Measurements from ENCODE around the gene SH3PXD2B.

Gene SH3PXD2B

GRCh38 chr5:172420235-172420939, 33.9 kb downstream of the SH3PXD2B start:
- Histone ChIP-seq H3K4me3 (ENCODE audit: low read depth in 1 of 2, low read length in 2 of 2) (peak overlapping the region; percentile 36 to 53), H3K9me3 (ENCODE audit: control insufficient read depth in 1 of 2, low read length in 2 of 2) (no peaks in the 10 kb centered on the region), H3K9ac (ENCODE audit: low read depth in 1 of 2, low read length in 2 of 2) (peak overlapping the region in 1 of 2 donors; percentile 16), H3K27ac (ENCODE audit: low read depth, low read length) (peak overlapping the region; percentile 28), H3K4me1 (ENCODE audit: control insufficient read depth in 1 of 2, insufficient read depth in 2 of 2, low read length in 2 of 2) (peaks cover 29 to 31% of the 10 kb centered on the region in 2 donors), H3K36me3 (ENCODE audit: control insufficient read depth in 1 of 2, insufficient read depth in 2 of 2, low read length in 2 of 2) (no peaks in the 10 kb centered on the region), H3K27me3 (ENCODE audit: control insufficient read depth in 1 of 2, insufficient read depth in 2 of 2, low read length in 2 of 2) (no peaks in the 10 kb centered on the region)

GRCh38 chr5:172418862-172419814, 35.2 kb downstream of the SH3PXD2B start:
- no peaks in the 10 kb centered on the region for H3K27me3 ChIP-seq (ENCODE audit: control insufficient read depth in 1 of 2, insufficient read depth in 2 of 2, low read length in 2 of 2)
- H3K27ac ChIP-seq (ENCODE audit: low read depth, low read length) = peak overlapping the region; percentile 46
- peaks cover 35 to 39% of the 10 kb centered on the region in 2 donors for H3K4me1 ChIP-seq (ENCODE audit: control insufficient read depth in 1 of 2, insufficient read depth in 2 of 2, low read length in 2 of 2)
- H3K9me3 ChIP-seq (ENCODE audit: control insufficient read depth in 1 of 2, low read length in 2 of 2) = no peaks in the 10 kb centered on the region
- H3K4me3 ChIP-seq (ENCODE audit: low read depth in 1 of 2, low read length in 2 of 2) = no peak overlapping the region
- H3K36me3 ChIP-seq (ENCODE audit: control insufficient read depth in 1 of 2, insufficient read depth in 2 of 2, low read length in 2 of 2) = no peaks in the 10 kb centered on the region
- peak overlapping the region in 1 of 2 donors; percentile 16 for H3K9ac ChIP-seq (ENCODE audit: low read depth in 1 of 2, low read length in 2 of 2)

- H3K27me3 ChIP-seq (ENCODE audit: control insufficient read depth in 1 of 2, insufficient read depth in 2 of 2, low read length in 2 of 2) = no peaks in the 10 kb centered on the region
- H3K4me1 ChIP-seq (ENCODE audit: control insufficient read depth in 1 of 2, insufficient read depth in 2 of 2, low read length in 2 of 2) = peaks cover 35 to 39% of the 10 kb centered on the region in 2 donors
- H3K36me3 ChIP-seq (ENCODE audit: control insufficient read depth in 1 of 2, insufficient read depth in 2 of 2, low read length in 2 of 2) = no peaks in the 10 kb centered on the region
- no peak overlapping the region for H3K4me3 ChIP-seq (ENCODE audit: low read depth in 1 of 2, low read length in 2 of 2)
- H3K9ac ChIP-seq (ENCODE audit: low read depth in 1 of 2, low read length in 2 of 2) = peak overlapping the region in 1 of 2 donors; percentile 16
- peak overlapping the region; percentile 39 for H3K27ac ChIP-seq (ENCODE audit: low read depth, low read length)
- H3K9me3 ChIP-seq (ENCODE audit: control insufficient read depth in 1 of 2, low read length in 2 of 2) = no peaks in the 10 kb centered on the region
Measured at GRCh38 chr5:172417983-172418630, 36.2 kb downstream of the SH3PXD2B start.

- H3K4me3 ChIP-seq (ENCODE audit: low read depth in 1 of 2, low read length in 2 of 2) = no peak overlapping the region
- H3K27me3 ChIP-seq (ENCODE audit: control insufficient read depth in 1 of 2, insufficient read depth in 2 of 2, low read length in 2 of 2) = no peaks in the 10 kb centered on the region
- H3K36me3 ChIP-seq (ENCODE audit: control insufficient read depth in 1 of 2, insufficient read depth in 2 of 2, low read length in 2 of 2) = no peaks in the 10 kb centered on the region
- no peak overlapping the region for H3K27ac ChIP-seq (ENCODE audit: low read depth, low read length)
- H3K9me3 ChIP-seq (ENCODE audit: control insufficient read depth in 1 of 2, low read length in 2 of 2) = no peaks in the 10 kb centered on the region
- H3K9ac ChIP-seq (ENCODE audit: low read depth in 1 of 2, low read length in 2 of 2) = no peak overlapping the region
- H3K4me1 ChIP-seq (ENCODE audit: control insufficient read depth in 1 of 2, insufficient read depth in 2 of 2, low read length in 2 of 2) = peaks cover 35 to 39% of the 10 kb centered on the region in 2 donors
Measured at GRCh38 chr5:172417130-172417841, 37.0 kb downstream of the SH3PXD2B start.

GRCh38 chr5:172415362-172416275, 38.7 kb downstream of the SH3PXD2B start:
- Histone ChIP-seq H3K9ac (ENCODE audit: low read depth in 1 of 2, low read length in 2 of 2) (no peak overlapping the region), H3K36me3 (ENCODE audit: control insufficient read depth in 1 of 2, insufficient read depth in 2 of 2, low read length in 2 of 2) (no peaks in the 10 kb centered on the region), H3K27me3 (ENCODE audit: control insufficient read depth in 1 of 2, insufficient read depth in 2 of 2, low read length in 2 of 2) (no peaks in the 10 kb centered on the region), H3K9me3 (ENCODE audit: control insufficient read depth in 1 of 2, low read length in 2 of 2) (no peaks in the 10 kb centered on the region), H3K27ac (ENCODE audit: low read depth, low read length) (no peak overlapping the region), H3K4me1 (ENCODE audit: control insufficient read depth in 1 of 2, insufficient read depth in 2 of 2, low read length in 2 of 2) (peaks cover 29 to 35% of the 10 kb centered on the region in 2 donors), H3K4me3 (ENCODE audit: low read depth in 1 of 2, low read length in 2 of 2) (no peak overlapping the region)

- Histone ChIP-seq H3K27me3 (ENCODE audit: control insufficient read depth in 1 of 2, insufficient read depth in 2 of 2, low read length in 2 of 2) (no peaks in the 10 kb centered on the region), H3K27ac (ENCODE audit: low read depth, low read length) (no peak overlapping the region), H3K36me3 (ENCODE audit: control insufficient read depth in 1 of 2, insufficient read depth in 2 of 2, low read length in 2 of 2) (no peaks in the 10 kb centered on the region), H3K4me3 (ENCODE audit: low read depth in 1 of 2, low read length in 2 of 2) (no peak overlapping the region), H3K9ac (ENCODE audit: low read depth in 1 of 2, low read length in 2 of 2) (no peak overlapping the region), H3K4me1 (ENCODE audit: control insufficient read depth in 1 of 2, insufficient read depth in 2 of 2, low read length in 2 of 2) (peaks cover 20 to 27% of the 10 kb centered on the region in 2 donors), H3K9me3 (ENCODE audit: control insufficient read depth in 1 of 2, low read length in 2 of 2) (no peaks in the 10 kb centered on the region)
Measured at GRCh38 chr5:172414531-172415361, 39.6 kb downstream of the SH3PXD2B start.

- Histone ChIP-seq H3K27me3 (ENCODE audit: control insufficient read depth in 1 of 2, insufficient read depth in 2 of 2, low read length in 2 of 2) (no peaks in the 10 kb centered on the region), H3K27ac (ENCODE audit: low read depth, low read length) (peak overlapping the region; percentile 30), H3K9ac (ENCODE audit: low read depth in 1 of 2, low read length in 2 of 2) (no peak overlapping the region)
Measured at GRCh38 chr5:172413601-172414171, 40.6 kb downstream of the SH3PXD2B start.

GRCh38 chr5:172412724-172413286, 41.5 kb downstream of the SH3PXD2B start:
- Histone ChIP-seq H3K9me3 (ENCODE audit: control insufficient read depth in 1 of 2, low read length in 2 of 2) (no peaks in the 10 kb centered on the region), H3K36me3 (ENCODE audit: control insufficient read depth in 1 of 2, insufficient read depth in 2 of 2, low read length in 2 of 2) (no peaks in the 10 kb centered on the region), H3K9ac (ENCODE audit: low read depth in 1 of 2, low read length in 2 of 2) (no peak overlapping the region), H3K27ac (ENCODE audit: low read depth, low read length) (peak overlapping the region; percentile 30), H3K4me3 (ENCODE audit: low read depth in 1 of 2, low read length in 2 of 2) (no peak overlapping the region), H3K4me1 (ENCODE audit: control insufficient read depth in 1 of 2, insufficient read depth in 2 of 2, low read length in 2 of 2) (peaks cover 8 to 14% of the 10 kb centered on the region in 2 donors), H3K27me3 (ENCODE audit: control insufficient read depth in 1 of 2, insufficient read depth in 2 of 2, low read length in 2 of 2) (no peaks in the 10 kb centered on the region)

More at GRCh38 chr5:172413601-172414171, 40.6 kb downstream of the SH3PXD2B start:
- Histone ChIP-seq H3K4me1 (ENCODE audit: control insufficient read depth in 1 of 2, insufficient read depth in 2 of 2, low read length in 2 of 2) (peaks cover 10 to 17% of the 10 kb centered on the region in 2 donors), H3K9me3 (ENCODE audit: control insufficient read depth in 1 of 2, low read length in 2 of 2) (no peaks in the 10 kb centered on the region), H3K36me3 (ENCODE audit: control insufficient read depth in 1 of 2, insufficient read depth in 2 of 2, low read length in 2 of 2) (no peaks in the 10 kb centered on the region), H3K4me3 (ENCODE audit: low read depth in 1 of 2, low read length in 2 of 2) (no peak overlapping the region)

Data from duodenal mucosa (tissue), 2 donors.